HepG2 (cell line): ENCODE measurements around the gene IFT52. TPM values are rescaled to one million over a fixed set of nuclear protein-coding genes. Genes with fewer than 3 reads are reported as not detected.
"Not testable (repeated sequence)": the region's sequence is repeated elsewhere in the genome, so short reads cannot be mapped to it uniquely, and the experiment has no call there.

Experiments used
- ATAC-seq: fragments of 200-7000 bp; cut with Tn5 transposase; 3 replicates; pipeline ENCODE4 v1.9.1; 2020; ENCODE audit warnings: mild to moderate bottlenecking, moderate library complexity
- BruUV-seq: library from RNA; stranded (reverse); fragments of 400-500 nt; replicated peaks from 2 replicates; lab custom pipeline; 2021; lab: Mats Ljungman, UMichigan
- CTCF ChIA-PET: fragments of 300-600 bp; formaldehyde crosslinking; extraction: SDS; loops from one replicate; lab custom pipeline; 2021; ENCODE audit warnings: low total read pairs, inconsistent platforms, low intra/inter-chr PET ratio; lab: Yijun Ruan, JAX
- POLR2A ChIA-PET: fragments of 350-600 bp; sonication (Branson Sonifier 250); formaldehyde crosslinking; loops from one replicate; lab custom pipeline; 2020; ENCODE audit warnings: antibody characterized with exemption, inconsistent platforms; lab: Yijun Ruan, JAX
- DNase-seq: peaks from one replicate; pipeline ENCODE4 v3.0.0-alpha.2; 2015; ENCODE audit warnings: low spot score
- FAIRE-seq: peaks from 3 replicates; lab custom pipeline; 2011; peaks lifted over from hg19 to GRCh38; lab: Jason Lieb, UNC
- H2AFZ ChIP-seq: one replicate; pipeline ENCODE4 v1.6.1; 2011; ENCODE audit warnings: low read length, inconsistent platforms
- H3K27ac ChIP-seq: fragments of 300-600 bp; 3 replicates; pipeline ENCODE4 v1.8.0; 2011; ENCODE audit warnings: mixed run types, mild to moderate bottlenecking, mixed read lengths, low read length, inconsistent platforms; ENCODE audit not compliant: insufficient read depth; ENCODE audit errors: extremely low read length
- H3K27me3 ChIP-seq, 2 experiments: fragments of 200-600 bp in 1 of 2; 2 replicates in 1 of 2; 3 replicates in 1 of 2; pipeline versions ENCODE4 v1.6.0 to v1.8.0; 2011; ENCODE audit warnings: low read length in 2 of 2, mild to moderate bottlenecking in 2 of 2, moderate library complexity in 2 of 2, inconsistent platforms in 1 of 2; ENCODE audit not compliant: insufficient read depth in 2 of 2, control insufficient read depth in 1 of 2
- H3K36me3 ChIP-seq, 2 experiments: fragments of 200-600 bp in 1 of 2; replicated peaks in 1 of 2; 2 replicates in 1 of 2; 3 replicates in 1 of 2; pipeline versions ENCODE4 v1.5.1 to v1.8.0; 2011; ENCODE audit warnings: low read length in 2 of 2, inconsistent platforms in 1 of 2; ENCODE audit not compliant: insufficient read depth in 2 of 2, control insufficient read depth in 1 of 2
- H3K4me1 ChIP-seq: 2 replicates; pipeline ENCODE4 v1.5.1; 2012; ENCODE audit warnings: low read length, inconsistent platforms; ENCODE audit not compliant: insufficient read depth
- H3K4me2 ChIP-seq: 2 replicates; pipeline ENCODE4 v1.6.0; 2011; ENCODE audit warnings: low read depth, low read length, inconsistent platforms
- H3K4me3 ChIP-seq, 3 experiments: fragments of 200-600 bp in 1 of 3; sonication (generic), shearing (Covaris generic) in 1 of 3; replicated peaks in 1 of 3; 2 replicates each; pipeline ENCODE4 v1.5.1; 2011 to 2016; ENCODE audit warnings: low read length in 3 of 3, inconsistent platforms in 2 of 3, low read depth in 2 of 3, mild to moderate bottlenecking in 2 of 3, control low read depth in 1 of 3, mixed read lengths in 1 of 3; ENCODE audit not compliant: insufficient read depth in 1 of 3
- H3K79me2 ChIP-seq: one replicate; pipeline ENCODE4 v1.6.1; 2011; ENCODE audit warnings: low read length, inconsistent platforms; ENCODE audit not compliant: insufficient read depth
- H3K9ac ChIP-seq: 2 replicates; pipeline ENCODE4 v1.6.0; 2011; ENCODE audit warnings: mild to moderate bottlenecking, low read depth, low read length, inconsistent platforms; ENCODE audit not compliant: insufficient read depth
- H3K9me3 ChIP-seq: 2 replicates; pipeline ENCODE4 v1.5.1; 2012; ENCODE audit warnings: mild to moderate bottlenecking, low read length
- H4K20me1 ChIP-seq: 2 replicates; pipeline ENCODE4 v1.6.0; 2011; ENCODE audit warnings: inconsistent platforms, mild to moderate bottlenecking, low read length, moderate library complexity; ENCODE audit not compliant: insufficient read depth
- ARNT2 ChIP-seq: sonication (generic); formaldehyde crosslinking; IDR thresholded peaks from 2 replicates; pipeline ENCODE4 v1.8.0; 2022; ENCODE audit warnings: mild to moderate bottlenecking, low read depth, missing genetic modification reagents, moderate library complexity
- CC2D1A ChIP-seq: sonication (generic); formaldehyde crosslinking; IDR thresholded peaks from 2 replicates; pipeline ENCODE4 v1.8.1; 2023; ENCODE audit warnings: mild to moderate bottlenecking, missing genetic modification reagents
- HIVEP1 ChIP-seq: sonication (generic); formaldehyde crosslinking; IDR thresholded peaks from 2 replicates; pipeline ENCODE4 v1.4.0; 2020; ENCODE audit warnings: mild to moderate bottlenecking, missing genetic modification reagents
- TEAD3 ChIP-seq: optimal IDR thresholded peaks from 2 replicates; pipeline ENCODE3; 2016; ENCODE audit warnings: borderline replicate concordance
- ZBTB33 ChIP-seq: sonication (generic); formaldehyde crosslinking; IDR thresholded peaks from 2 replicates; pipeline ENCODE4 v1.4.0; 2020; ENCODE audit warnings: missing genetic modification reagents
- ZFYVE20 ChIP-seq: sonication (generic); formaldehyde crosslinking; IDR thresholded peaks from 2 replicates; pipeline ENCODE4 v1.8.0; 2023; ENCODE audit warnings: low read depth, mild to moderate bottlenecking, moderate library complexity, missing genetic modification reagents, borderline replicate concordance
- ZMYM3 ChIP-seq: sonication (generic); formaldehyde crosslinking; IDR thresholded peaks from 2 replicates; pipeline ENCODE4 v1.5.1; 2020; ENCODE audit warnings: mild to moderate bottlenecking, missing genetic modification reagents
- ZNF121 ChIP-seq: sonication (generic); formaldehyde crosslinking; IDR thresholded peaks from 2 replicates; pipeline ENCODE4 v1.5.0; 2020; ENCODE audit warnings: mild to moderate bottlenecking, missing genetic modification reagents
- ZNF224 ChIP-seq: sonication (generic); formaldehyde crosslinking; IDR thresholded peaks from 2 replicates; pipeline ENCODE4 v1.5.0; 2020; ENCODE audit warnings: mild to moderate bottlenecking, missing genetic modification reagents
- ZNF598 ChIP-seq: sonication (generic); formaldehyde crosslinking; IDR thresholded peaks from 2 replicates; pipeline ENCODE4 v1.5.1; 2020; ENCODE audit warnings: mild to moderate bottlenecking, missing genetic modification reagents, borderline replicate concordance
- ZNF768 ChIP-seq: sonication (generic); formaldehyde crosslinking; IDR thresholded peaks from 2 replicates; pipeline ENCODE4 v1.4.0; 2020; ENCODE audit warnings: missing genetic modification reagents
- WGBS: methylation state at CpG from one replicate; pipeline ENCODE4 v1.1.6; 2017; ENCODE audit warnings: low lambda C conversion rate; 5-methylcytosine and 5-hydroxymethylcytosine counted together
- in situ Hi-C: cut with HindIII; loops from 2 replicates; pipeline ENCODE4 v1.10.0; 2017; ENCODE audit warnings: low pct_unique_long_range_greater_than_20kb; ENCODE audit not compliant: extremely low pct_ligation_motif_present
- intact Hi-C: fragments of 100-400 bp; cut with micrococcal nuclease; formaldehyde crosslinking; loops from one replicate; pipeline ENCODE4 v1.10.0; 2022; ENCODE audit not compliant: unreplicated experiment
- polyA plus RNA-seq, 8 experiments: library from polyadenylated mRNA; depleted of rRNA in 3 of 8; stranded (reverse) in 7 of 8; unstranded in 1 of 8; fragments of >200 nt; fragmentation: Illumina TruSeq in 4 of 8; extraction: Trizol in 4 of 8; gene quantifications; 2 replicates each; pipeline versions ENCODE4 v1.2.1 to v1.2.3, GENCODE V29; 2011 to 2016; ENCODE audit warnings: low read depth in 4 of 8, missing spikeins in 1 of 8, mixed read lengths in 1 of 8; ENCODE audit not compliant: insufficient read depth in 1 of 8
- total RNA-seq, 5 experiments: library from RNA; depleted of rRNA; stranded (reverse); fragments of >200 nt; fragmentation: Illumina TruSeq; extraction: Trizol; gene quantifications; 2 replicates each; pipeline ENCODE4 v1.2.3, GENCODE V29; 2016; ENCODE audit warnings: low read depth in 1 of 5

Gene IFT52
- total and polyA plus RNA-seq, 2 of the 13 experiments (the other 11 are each of a cell fraction or from before 2014, with no cell fraction given) = 48.0 to 64.0 TPM

GRCh38 chr20:43651650-43652184 is 61.0 kb downstream of the IFT52 start:
- H2AFZ ChIP-seq, H3K36me3 ChIP-seq, H3K27ac ChIP-seq, H4K20me1 ChIP-seq, intact Hi-C loops, H3K27me3 ChIP-seq, H3K9ac ChIP-seq, DNase-seq, H3K79me2 ChIP-seq, BruUV-seq, CTCF ChIA-PET, H3K4me2 ChIP-seq, H3K9me3 ChIP-seq, FAIRE-seq, H3K4me3 ChIP-seq, in situ Hi-C loops, ATAC-seq: not testable (repeated sequence)
- TF ChIP-seq ZMYM3 (CRISPR knock-in tag) (peak; percentile 77), CC2D1A (CRISPR knock-in tag) (0 out of 2 replicates have a peak, but pooled peaks have one; percentile 81), ZNF768 (CRISPR knock-in tag) (0 out of 2 replicates have a peak, but pooled peaks have one; percentile 9), ZNF121 (CRISPR knock-in tag) (peak; percentile 93), ZBTB33 (CRISPR knock-in tag) (peak; percentile 23; the same call in 1 of the 2 replicates), HIVEP1 (CRISPR knock-in tag) (0 out of 2 replicates have a peak, but pooled peaks have one; percentile 23), ZFYVE20 (CRISPR knock-in tag) (0 out of 2 replicates have a peak, but pooled peaks have one; percentile 39), ZNF224 (0 out of 2 replicates have a peak, but pooled peaks have one; percentile 45), ZNF598 (peak; percentile 39; the same call in 1 of the 2 replicates), ARNT2 (CRISPR knock-in tag) (peak; percentile 66; the same call in 1 of the 2 replicates), TEAD3 (CRISPR knock-in tag) (peak; percentile 7)
- POLR2A ChIA-PET = interaction anchor here (0.6 to 2.8 kb wide), 5 partner anchors 49 to 1691 kb away, joined by 3 to 18 read pairs (median 4); partner anchors contain the start of genes IFT52 and SRSF6
- peaks cover 49% of the 10 kb centered on the region for H3K4me1 ChIP-seq
- 94% methylated on average over 10 of the region's 10 CpGs for WGBS
